A549 (cell line): ENCODE measurements around the gene SLC9A1. TPM values are rescaled to one million over a fixed set of nuclear protein-coding genes. Genes with fewer than 3 reads are reported as not detected.

Source experiments
- ATAC-seq, 2 experiments: fragments of 200-7000 bp in 1 of 2; fragments of >200 bp in 1 of 2; cut with Nextera tagmentation in 1 of 2; cut with Tn5 transposase in 1 of 2; 3 replicates each; pipeline versions ENCODE4 v1.8.0 to v1.9.1; 2018 to 2020; ENCODE audit warnings: mild to moderate bottlenecking in 1 of 2, moderate library complexity in 1 of 2
- CTCF ChIA-PET: fragments of 300-600 bp; sonication (Branson Sonifier 250); formaldehyde crosslinking; extraction: SDS; loops from one replicate; lab custom pipeline; 2021; ENCODE audit warnings: antibody characterized with exemption, inconsistent platforms; lab: Yijun Ruan, JAX
- POLR2A ChIA-PET: fragments of 350-600 bp; formaldehyde crosslinking; extraction: SDS; loops from one replicate; lab custom pipeline; 2021; ENCODE audit warnings: antibody characterized with exemption, inconsistent platforms; lab: Yijun Ruan, JAX
- DNase-seq, 2 experiments: peaks; one replicate each; pipeline versions ENCODE4 v3.0.0 to v3.0.0-alpha.2; 2011 to 2016; ENCODE audit warnings: low read depth in 1 of 2, low spot score in 1 of 2
- FAIRE-seq: peaks from 2 replicates; lab custom pipeline; 2011; peaks lifted over from hg19 to GRCh38; lab: Jason Lieb, UNC
- H3K27ac ChIP-seq, 2 experiments: fragments of >200 bp; sonication (Bioruptor Twin); formaldehyde crosslinking; 3 replicates each; pipeline ENCODE4 v1.5.1; 2016 to 2017
- H3K4me1 ChIP-seq: fragments of >200 bp; sonication (Bioruptor Twin); formaldehyde crosslinking; 3 replicates; pipeline ENCODE4 v1.6.1; 2016
- H3K4me2 ChIP-seq: fragments of >200 bp; sonication (Bioruptor Twin); formaldehyde crosslinking; 3 replicates; pipeline ENCODE4 v1.6.1; 2016
- H3K4me3 ChIP-seq: fragments of >200 bp; sonication (Bioruptor Twin); formaldehyde crosslinking; 3 replicates; pipeline ENCODE4 v1.5.1; 2016
- H3K9me3 ChIP-seq: fragments of >200 bp; sonication (Bioruptor Twin); formaldehyde crosslinking; 3 replicates; pipeline ENCODE4 v1.6.1; 2016
- CBX2 ChIP-seq: fragments of 200-600 bp; sonication (generic); IDR thresholded peaks from 2 replicates; pipeline ENCODE4 v1.6.1; 2016; ENCODE audit warnings: low read depth, mild to moderate bottlenecking, borderline replicate concordance
- CBX8 ChIP-seq: fragments of 200-600 bp; sonication (generic); IDR thresholded peaks from 2 replicates; pipeline ENCODE4 v1.6.1; 2016
- EP300 ChIP-seq, 2 experiments: fragments of >200 bp; sonication (Bioruptor Twin); formaldehyde crosslinking; IDR thresholded peaks; 2 replicates in 1 of 2; 3 replicates in 1 of 2; pipeline ENCODE4 v1.6.1; 2016 to 2017
- HDAC2 ChIP-seq: fragments of 200-600 bp; sonication (generic); IDR thresholded peaks from 2 replicates; pipeline ENCODE4 v1.6.1; 2016
- HOXB13 ChIP-seq: fragments of 250-450 bp; sonication (Bioruptor Pico); IDR thresholded peaks from 2 replicates; pipeline ENCODE4 v1.5.0; 2020; ENCODE audit warnings: low read depth, mild to moderate bottlenecking, moderate library complexity
- HOXB5 ChIP-seq: fragments of 250-450 bp; sonication (Bioruptor Pico); IDR thresholded peaks from 2 replicates; pipeline ENCODE4 v1.5.0; 2020; ENCODE audit warnings: mild to moderate bottlenecking, moderate library complexity
- JUNB ChIP-seq: fragments of >200 bp; sonication (Bioruptor Twin); formaldehyde crosslinking; IDR thresholded peaks from 2 replicates; pipeline ENCODE4 v1.6.1; 2016
- KDM5A ChIP-seq: fragments of 200-600 bp; sonication (generic); IDR thresholded peaks from 2 replicates; pipeline ENCODE4 v1.6.1; 2016; ENCODE audit warnings: antibody characterized with exemption, mild to moderate bottlenecking
- MAZ ChIP-seq: fragments of 150-350 bp; IDR thresholded peaks from 2 replicates; pipeline ENCODE4 v1.6.1; 2014; ENCODE audit warnings: antibody characterized with exemption, low read depth, low read length, borderline replicate concordance
- MYC ChIP-seq: IDR thresholded peaks from 2 replicates; pipeline ENCODE4 v1.6.1; 2012; ENCODE audit warnings: mild to moderate bottlenecking, inconsistent platforms, low read length, improper control_type of control experiment, borderline replicate concordance
- POLR2A ChIP-seq: IDR thresholded peaks from 2 replicates; pipeline ENCODE4 v1.6.1; 2012; ENCODE audit warnings: mild to moderate bottlenecking, low read length
- RARB ChIP-seq: fragments of 250-450 bp; sonication (Bioruptor Pico); IDR thresholded peaks from 2 replicates; pipeline ENCODE4 v1.8.0; 2021; ENCODE audit warnings: mild to moderate bottlenecking, moderate library complexity
- RFX5 ChIP-seq: fragments of 450-650 bp; IDR thresholded peaks from 2 replicates; pipeline ENCODE4 v1.7.1; 2014; ENCODE audit warnings: antibody characterized with exemption, mild to moderate bottlenecking, moderate library complexity
- RNF2 ChIP-seq: fragments of 200-600 bp; sonication (generic); IDR thresholded peaks from 2 replicates; pipeline ENCODE4 v1.6.1; 2016; ENCODE audit warnings: low read depth, mild to moderate bottlenecking, antibody characterized with exemption, moderate library complexity, borderline replicate concordance
- SMC3 ChIP-seq: fragments of >200 bp; sonication (Bioruptor Twin); formaldehyde crosslinking; IDR thresholded peaks from 3 replicates; pipeline ENCODE4 v1.6.1; 2018; ENCODE audit warnings: inconsistent platforms
- TFCP2L1 ChIP-seq: fragments of 250-450 bp; sonication (Bioruptor Pico); IDR thresholded peaks from 2 replicates; pipeline ENCODE4 v1.5.0; 2021; ENCODE audit warnings: mild to moderate bottlenecking
- TP53 ChIP-seq: fragments of 250-450 bp; sonication (Bioruptor Pico); IDR thresholded peaks from 2 replicates; pipeline ENCODE4 v1.5.0; 2021; ENCODE audit warnings: mild to moderate bottlenecking, moderate library complexity
- ZC3H11A ChIP-seq: fragments of 450-650 bp; IDR thresholded peaks from 2 replicates; pipeline ENCODE4 v1.6.1; 2014; ENCODE audit warnings: antibody characterized with exemption, mild to moderate bottlenecking
- ZNF302 ChIP-seq: fragments of 250-450 bp; sonication (Bioruptor Pico); IDR thresholded peaks from 2 replicates; pipeline ENCODE4 v1.9.0; 2021; ENCODE audit warnings: inconsistent platforms, mild to moderate bottlenecking, moderate library complexity
- ZSCAN20 ChIP-seq: fragments of 250-450 bp; sonication (Bioruptor Pico); IDR thresholded peaks from 2 replicates; pipeline ENCODE4 v1.8.0; 2022; ENCODE audit warnings: mild to moderate bottlenecking, moderate library complexity
- WGBS: methylation state at CpG from one replicate; pipeline ENCODE4 v1.1.6; 2017; ENCODE audit errors: missing lambda C conversion rate; 5-methylcytosine and 5-hydroxymethylcytosine counted together
- polyA plus RNA-seq, 4 experiments: library from polyadenylated mRNA; depleted of rRNA in 3 of 4; stranded (reverse); fragments of >200 nt; fragmentation: RNase III in 1 of 4; extraction: RNeasy Plus Mini Kit Qiagen cat#74134 plus additional on column Dnase treatment in 1 of 4; gene quantifications; 2 replicates in 3 of 4; 3 replicates in 1 of 4; pipeline ENCODE4 v1.2.3, GENCODE V29; 2011 to 2017
- TF ChIP-seq, protein P1 (sequence below): fragments of 450-650 bp; IDR thresholded peaks from 2 replicates; pipeline ENCODE4 v1.6.1; 2014; ENCODE audit warnings: antibody characterized with exemption
- TF ChIP-seq, protein P2 (sequence below): IDR thresholded peaks from 2 replicates; pipeline ENCODE4 v1.6.1; 2012; ENCODE audit warnings: low read depth, borderline replicate concordance
- TF ChIP-seq, protein P3 (sequence below): fragments of 150-350 bp; IDR thresholded peaks from 2 replicates; pipeline ENCODE4 v1.6.1; 2014; ENCODE audit warnings: low read depth, mild to moderate bottlenecking, low read length
- TF ChIP-seq, protein P4 (sequence below): fragments of >200 bp; sonication (Bioruptor Twin); formaldehyde crosslinking; IDR thresholded peaks from 2 replicates; pipeline ENCODE4 v1.6.1; 2016
- TF ChIP-seq, protein P5 (sequence below): fragments of >200 bp; sonication (Bioruptor Twin); formaldehyde crosslinking; IDR thresholded peaks from 3 replicates; pipeline ENCODE4 v1.5.1; 2016

Gene SLC9A1
- polyA plus RNA-seq, 2 of the 4 experiments (the other 2 are of a cell fraction) = 7.4 to 8.0 TPM

DNA sequence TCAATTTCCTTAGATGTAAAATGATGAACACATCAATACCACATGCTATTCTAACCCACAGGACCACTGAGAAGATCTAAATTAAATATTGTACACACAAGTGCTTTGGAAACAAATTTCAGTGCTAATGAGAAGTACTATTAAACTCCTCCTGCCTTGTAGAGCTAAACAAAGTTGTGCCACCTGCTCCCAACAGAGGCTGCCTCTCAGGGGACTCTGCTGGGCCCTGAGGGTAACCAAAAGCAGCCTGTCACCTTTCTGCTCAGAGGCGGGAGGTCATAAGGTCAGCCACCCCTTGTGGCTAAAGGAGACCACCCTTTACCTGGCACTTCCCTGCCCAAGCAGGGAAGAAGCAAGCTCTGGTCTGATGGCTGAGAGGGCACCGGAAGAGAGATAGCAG lies 6.3 kb downstream of the SLC9A1 start:
- DNase-seq = no peak
- Histone ChIP-seq H3K4me1 (peaks cover 32% of the 10 kb centered on the region), H3K4me3 (no peak overlapping the region), H3K4me2 (no peak overlapping the region), H3K27ac (no peak overlapping the region), H3K9me3 (no peaks in the 10 kb centered on the region)
- FAIRE-seq = no peak
- no peak for ATAC-seq
- TF ChIP-seq CBX8 (no peak), ZNF302 (CRISPR knock-in tag) (no peak), HDAC2 (no peak), ZSCAN20 (CRISPR knock-in tag) (no peak), KDM5A (no peak), RFX5 (no peak), HOXB5 (CRISPR knock-in tag) (no peak), TFCP2L1 (CRISPR knock-in tag) (no peak), JUNB (no peak), MYC (no peak), RARB (CRISPR knock-in tag) (no peak), ZC3H11A (no peak), HOXB13 (CRISPR knock-in tag) (no peak)
- TF ChIP-seq, protein P1, sequence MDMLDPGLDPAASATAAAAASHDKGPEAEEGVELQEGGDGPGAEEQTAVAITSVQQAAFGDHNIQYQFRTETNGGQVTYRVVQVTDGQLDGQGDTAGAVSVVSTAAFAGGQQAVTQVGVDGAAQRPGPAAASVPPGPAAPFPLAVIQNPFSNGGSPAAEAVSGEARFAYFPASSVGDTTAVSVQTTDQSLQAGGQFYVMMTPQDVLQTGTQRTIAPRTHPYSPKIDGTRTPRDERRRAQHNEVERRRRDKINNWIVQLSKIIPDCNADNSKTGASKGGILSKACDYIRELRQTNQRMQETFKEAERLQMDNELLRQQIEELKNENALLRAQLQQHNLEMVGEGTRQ = no peak
- TF ChIP-seq, protein P2, sequence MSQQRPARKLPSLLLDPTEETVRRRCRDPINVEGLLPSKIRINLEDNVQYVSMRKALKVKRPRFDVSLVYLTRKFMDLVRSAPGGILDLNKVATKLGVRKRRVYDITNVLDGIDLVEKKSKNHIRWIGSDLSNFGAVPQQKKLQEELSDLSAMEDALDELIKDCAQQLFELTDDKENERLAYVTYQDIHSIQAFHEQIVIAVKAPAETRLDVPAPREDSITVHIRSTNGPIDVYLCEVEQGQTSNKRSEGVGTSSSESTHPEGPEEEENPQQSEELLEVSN = no peak
- TF ChIP-seq, protein P3, sequence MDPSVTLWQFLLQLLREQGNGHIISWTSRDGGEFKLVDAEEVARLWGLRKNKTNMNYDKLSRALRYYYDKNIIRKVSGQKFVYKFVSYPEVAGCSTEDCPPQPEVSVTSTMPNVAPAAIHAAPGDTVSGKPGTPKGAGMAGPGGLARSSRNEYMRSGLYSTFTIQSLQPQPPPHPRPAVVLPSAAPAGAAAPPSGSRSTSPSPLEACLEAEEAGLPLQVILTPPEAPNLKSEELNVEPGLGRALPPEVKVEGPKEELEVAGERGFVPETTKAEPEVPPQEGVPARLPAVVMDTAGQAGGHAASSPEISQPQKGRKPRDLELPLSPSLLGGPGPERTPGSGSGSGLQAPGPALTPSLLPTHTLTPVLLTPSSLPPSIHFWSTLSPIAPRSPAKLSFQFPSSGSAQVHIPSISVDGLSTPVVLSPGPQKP = no peak
- CTCF ChIA-PET = interaction anchor here (0.6 to 2.8 kb wide), 4 partner anchors 10 to 49 kb away, joined by 3 to 10 read pairs (median 4); no protein-coding TSS in a partner anchor
- 0% methylated on average over 1 of the region's 2 CpGs for WGBS
- POLR2A ChIA-PET = no interaction called here

DNA sequence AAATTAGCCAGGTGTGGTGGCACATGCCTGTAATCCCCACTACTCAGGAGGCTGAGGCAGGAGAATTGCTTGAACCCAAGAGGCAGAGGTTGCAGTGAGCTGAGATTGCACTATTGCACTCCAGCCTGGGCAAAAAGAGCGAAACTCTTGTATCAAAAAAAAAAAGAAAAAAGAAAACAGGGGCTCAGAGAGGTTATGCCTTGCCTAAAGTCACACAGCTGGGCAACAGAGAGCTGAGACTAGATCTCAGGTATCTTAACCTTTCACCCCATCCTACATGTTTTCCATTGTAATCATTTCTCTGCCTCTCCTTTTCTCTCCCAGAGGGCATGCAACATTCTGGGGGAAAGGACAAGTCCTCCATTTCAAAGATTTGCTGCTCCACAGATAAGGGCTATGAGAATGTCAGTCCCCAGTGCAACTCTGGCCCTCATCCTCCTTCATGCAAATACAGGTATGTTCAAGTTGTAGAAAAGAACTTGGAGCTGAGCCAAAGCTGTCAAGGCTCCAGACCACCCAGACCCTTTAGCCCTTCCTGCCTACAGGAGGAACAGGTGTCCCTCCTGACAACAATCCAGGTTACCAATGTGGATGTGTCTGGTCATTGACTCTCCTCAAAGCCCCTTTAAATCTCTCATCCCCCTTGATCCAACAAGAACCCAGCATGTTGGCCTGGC lies 6.9 kb downstream of the SLC9A1 start:
- DNase-seq (no peak), ATAC-seq (no peak), FAIRE-seq (no peak)
- WGBS = 100% methylated on average over 1 of the region's 1 CpG
- Histone ChIP-seq H3K4me2 (no peak overlapping the region), H3K4me1 (peaks cover 26% of the 10 kb centered on the region), H3K27ac (no peak overlapping the region), H3K9me3 (no peaks in the 10 kb centered on the region), H3K4me3 (no peak overlapping the region)
- ChIA-PET CTCF (interaction anchor here (0.6 to 2.8 kb wide), 4 partner anchors 7 to 108 kb away, joined by 3 to 10 read pairs (median 6); partner anchors contain the start of gene SLC9A1), POLR2A (interaction anchor here (0.6 kb wide), 1 partner anchor 45 kb away, joined by 6 read pairs; no protein-coding TSS in a partner anchor)
- TF ChIP-seq EP300 (IDR thresholded peaks at IDR 0.05) (no peak), JUNB (no peak), SMC3 (no peak), TP53 (CRISPR knock-in tag) (no peak), HOXB5 (CRISPR knock-in tag) (no peak), MAZ (no peak), POLR2A (no peak), ZNF302 (CRISPR knock-in tag) (no peak), RNF2 (no peak), KDM5A (no peak), CBX2 (no peak)
- TF ChIP-seq, protein P4, sequence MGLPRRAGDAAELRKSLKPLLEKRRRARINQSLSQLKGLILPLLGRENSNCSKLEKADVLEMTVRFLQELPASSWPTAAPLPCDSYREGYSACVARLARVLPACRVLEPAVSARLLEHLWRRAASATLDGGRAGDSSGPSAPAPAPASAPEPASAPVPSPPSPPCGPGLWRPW = no peak
- TF ChIP-seq, protein P5, sequence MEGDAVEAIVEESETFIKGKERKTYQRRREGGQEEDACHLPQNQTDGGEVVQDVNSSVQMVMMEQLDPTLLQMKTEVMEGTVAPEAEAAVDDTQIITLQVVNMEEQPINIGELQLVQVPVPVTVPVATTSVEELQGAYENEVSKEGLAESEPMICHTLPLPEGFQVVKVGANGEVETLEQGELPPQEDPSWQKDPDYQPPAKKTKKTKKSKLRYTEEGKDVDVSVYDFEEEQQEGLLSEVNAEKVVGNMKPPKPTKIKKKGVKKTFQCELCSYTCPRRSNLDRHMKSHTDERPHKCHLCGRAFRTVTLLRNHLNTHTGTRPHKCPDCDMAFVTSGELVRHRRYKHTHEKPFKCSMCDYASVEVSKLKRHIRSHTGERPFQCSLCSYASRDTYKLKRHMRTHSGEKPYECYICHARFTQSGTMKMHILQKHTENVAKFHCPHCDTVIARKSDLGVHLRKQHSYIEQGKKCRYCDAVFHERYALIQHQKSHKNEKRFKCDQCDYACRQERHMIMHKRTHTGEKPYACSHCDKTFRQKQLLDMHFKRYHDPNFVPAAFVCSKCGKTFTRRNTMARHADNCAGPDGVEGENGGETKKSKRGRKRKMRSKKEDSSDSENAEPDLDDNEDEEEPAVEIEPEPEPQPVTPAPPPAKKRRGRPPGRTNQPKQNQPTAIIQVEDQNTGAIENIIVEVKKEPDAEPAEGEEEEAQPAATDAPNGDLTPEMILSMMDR = no peak
